CD14-positive monocyte (primary cell): ENCODE results near the gene CADM4. TPM values are rescaled to one million over a fixed set of nuclear protein-coding genes. Genes with fewer than 3 reads are reported as not detected.
"Not testable (repeated sequence)": the region's sequence is repeated elsewhere in the genome, so short reads cannot be mapped to it uniquely, and the experiment has no call there.

Source experiments
- DNase-seq, 3 donors: peaks; one replicate each; pipeline ENCODE4 v3.0.0-alpha.2; 2011 to 2022
- H2AFZ ChIP-seq: 2 replicates; pipeline ENCODE4 v1.6.0; 2012; ENCODE audit warnings: mild to moderate bottlenecking, low read depth, low read length, inconsistent platforms; ENCODE audit not compliant: insufficient read depth, poor library complexity, severe bottlenecking
- H3K27ac ChIP-seq, 2 donors: 1 replicate in 1 of 2; 2 replicates in 1 of 2; pipeline ENCODE4 v1.5.1; 2012 to 2013; ENCODE audit warnings: low read length in 2 of 2, control low read depth in 1 of 2, inconsistent platforms in 1 of 2, low read depth in 1 of 2, mild to moderate bottlenecking in 1 of 2
- H3K27me3 ChIP-seq, 2 donors: one replicate each; pipeline versions ENCODE4 v1.6.0 to v1.6.1; 2011 to 2013; ENCODE audit warnings: low read length in 2 of 2; ENCODE audit not compliant: control insufficient read depth in 2 of 2, insufficient read depth in 2 of 2
- H3K36me3 ChIP-seq, 2 donors: replicated peaks in 1 of 2; 1 replicate in 1 of 2; 2 replicates in 1 of 2; pipeline versions ENCODE4 v1.5.1 to v1.6.1; 2012 to 2013; ENCODE audit warnings: low read length in 2 of 2, control low read depth in 1 of 2, inconsistent platforms in 1 of 2, mild to moderate bottlenecking in 1 of 2; ENCODE audit not compliant: insufficient read depth in 2 of 2, control insufficient read depth in 1 of 2
- H3K4me1 ChIP-seq, 2 donors: 1 replicate in 1 of 2; 2 replicates in 1 of 2; pipeline versions ENCODE4 v1.5.1 to v1.6.1; 2012 to 2013; ENCODE audit warnings: low read length in 2 of 2, control low read depth in 1 of 2, inconsistent platforms in 1 of 2, mild to moderate bottlenecking in 1 of 2, moderate library complexity in 1 of 2; ENCODE audit not compliant: insufficient read depth in 2 of 2, control insufficient read depth in 1 of 2
- H3K4me2 ChIP-seq: replicated peaks from 2 replicates; pipeline ENCODE3; 2012; ENCODE audit warnings: low read length, moderate library complexity, mild to moderate bottlenecking; ENCODE audit not compliant: poor library complexity, severe bottlenecking; ENCODE audit errors: extremely low read depth
- H3K4me3 ChIP-seq, 3 experiments: fragments of 200-600 bp in 1 of 3; sonication (generic) in 1 of 3; replicated peaks in 1 of 3; 1 replicate in 2 of 3; 2 replicates in 1 of 3; pipeline ENCODE4 v1.5.1; 2011 to 2013; ENCODE audit warnings: low read length in 3 of 3, mild to moderate bottlenecking in 3 of 3, control low read depth in 2 of 3, low read depth in 2 of 3, inconsistent platforms in 1 of 3, moderate library complexity in 1 of 3
- H3K79me2 ChIP-seq: 2 replicates; pipeline ENCODE4 v1.6.0; 2012; ENCODE audit warnings: mild to moderate bottlenecking, control low read depth, inconsistent platforms, low read length, moderate library complexity; ENCODE audit not compliant: insufficient read depth
- H3K9ac ChIP-seq: 2 replicates; pipeline ENCODE4 v1.6.0; 2017; ENCODE audit warnings: low read length, mild to moderate bottlenecking; ENCODE audit not compliant: insufficient read depth, poor library complexity, severe bottlenecking
- H3K9me3 ChIP-seq, 2 donors: replicated peaks in 1 of 2; 1 replicate in 1 of 2; 2 replicates in 1 of 2; pipeline versions ENCODE4 v1.5.1 to v1.6.1; 2012 to 2013; ENCODE audit warnings: low read length in 2 of 2, control low read depth in 1 of 2; ENCODE audit not compliant: control insufficient read depth in 1 of 2, insufficient read depth in 1 of 2
- H4K20me1 ChIP-seq: 2 replicates; pipeline ENCODE4 v1.6.0; 2012; ENCODE audit warnings: mild to moderate bottlenecking, low read length, control low read depth, moderate library complexity; ENCODE audit not compliant: insufficient read depth
- H3K27ac Mint-ChIP-seq, 7 donors: one replicate each; pipeline ENCODE4 v1.8.0; 2020; ENCODE audit warnings: mild to moderate bottlenecking in 7 of 7, mixed read lengths in 7 of 7, moderate library complexity in 6 of 7, inconsistent platforms in 2 of 7
- H3K27me3 Mint-ChIP-seq, 3 donors: one replicate each; pipeline ENCODE4 v1.8.0; 2021 to 2022; ENCODE audit warnings: low read depth in 3 of 3, mild to moderate bottlenecking in 3 of 3, mixed read lengths in 3 of 3, moderate library complexity in 3 of 3, inconsistent platforms in 1 of 3
- H3K36me3 Mint-ChIP-seq, 2 donors: one replicate each; pipeline ENCODE4 v1.8.0; 2020; ENCODE audit warnings: mixed read lengths in 2 of 2, inconsistent platforms in 1 of 2, mild to moderate bottlenecking in 1 of 2
- H3K4me1 Mint-ChIP-seq: one replicate; pipeline ENCODE4 v1.8.0; 2020; ENCODE audit warnings: mild to moderate bottlenecking, mixed read lengths
- H3K4me3 Mint-ChIP-seq, 2 donors: one replicate each; pipeline ENCODE4 v1.8.0; 2020; ENCODE audit warnings: mild to moderate bottlenecking in 2 of 2, mixed read lengths in 2 of 2, moderate library complexity in 1 of 2
- H3K9me3 Mint-ChIP-seq, 7 donors: one replicate each; pipeline ENCODE4 v1.8.0; 2020 to 2022; ENCODE audit warnings: mixed read lengths in 7 of 7, mild to moderate bottlenecking in 6 of 7, moderate library complexity in 6 of 7, inconsistent platforms in 2 of 7
- CTCF ChIP-seq: fragments of 200-600 bp; IDR thresholded peaks from one replicate; pipeline ENCODE4 v1.8.0; 2022; ENCODE audit warnings: antibody characterized with exemption, mild to moderate bottlenecking
- WGBS: methylation state at CpG from one replicate; pipeline ENCODE4 v1.1.5; 2013; ENCODE audit warnings: missing lambda C conversion rate; ENCODE audit not compliant: insufficient coverage; 5-methylcytosine and 5-hydroxymethylcytosine counted together
- intact Hi-C, 2 donors: fragments of 100-400 bp; cut with micrococcal nuclease; formaldehyde crosslinking; loops; one replicate each; pipeline versions ENCODE4 v1.15.0 to v1.15.1; 2023
- polyA plus RNA-seq, 3 donors: library from polyadenylated mRNA; depleted of rRNA in 1 of 3; unstranded in 2 of 3; stranded (reverse) in 1 of 3; fragments of 300-500 nt in 2 of 3; fragments of >200 nt in 1 of 3; fragmentation: Illumina TruSeq in 2 of 3; gene quantifications; 1 replicate in 2 of 3; 2 replicates in 1 of 3; pipeline ENCODE4 v1.2.3, GENCODE V29; 2012 to 2021

CADM4 gene
- polyA plus RNA-seq, 3 donors = 0.10 to 0.91 (median 0.31) TPM

- TF ChIP-seq CTCF = no peak
These were observed 43.4 kb upstream of the CADM4 start for GRCh38 chr19:43682824-43683661.

GRCh38 chr19:43682269-43682668, 42.6 kb upstream of the CADM4 start:
- H3K4me3 Mint-ChIP-seq, H3K9ac ChIP-seq, H3K27ac ChIP-seq, H3K9me3 ChIP-seq, H3K4me3 ChIP-seq, H2AFZ ChIP-seq, H3K79me2 ChIP-seq, H4K20me1 ChIP-seq, H3K9me3 Mint-ChIP-seq, H3K27me3 ChIP-seq, H3K27me3 Mint-ChIP-seq, H3K36me3 Mint-ChIP-seq, DNase-seq, H3K36me3 ChIP-seq, H3K4me2 ChIP-seq, intact Hi-C loops: not testable (repeated sequence)
- H3K4me1 ChIP-seq = peaks cover 35 to 38% of the 10 kb centered on the region in 2 donors
- no CpG with 5 or more reads among the region's 5 CpGs for WGBS
- H3K27ac Mint-ChIP-seq = peak overlapping the region; percentile 28 to 94 (median 92)
- peaks cover 36% of the 10 kb centered on the region for H3K4me1 Mint-ChIP-seq

More at GRCh38 chr19:43682824-43683661, 43.4 kb upstream of the CADM4 start:
- peaks cover 43% of the 10 kb centered on the region for H3K4me1 Mint-ChIP-seq
- intact Hi-C loops = no loop called here
- peak overlapping the region; percentile 4 to 72 for H3K27ac ChIP-seq
- no peaks in the 10 kb centered on the region for H3K27me3 ChIP-seq
- peaks cover 0 to 6% (median 3%) of the 10 kb centered on the region in 3 donors for H3K27me3 Mint-ChIP-seq
- WGBS = 65% methylated on average over 5 of the region's 11 CpGs
- H3K9me3 ChIP-seq = no peaks in the 10 kb centered on the region
- H3K4me2 ChIP-seq = no peak overlapping the region
- H3K4me3 ChIP-seq = no peak overlapping the region
- peaks cover 42 to 45% of the 10 kb centered on the region in 2 donors for H3K4me1 ChIP-seq
- H2AFZ ChIP-seq = no peak overlapping the region
- peaks cover 0 to 5% of the 10 kb centered on the region in 2 donors for H3K36me3 Mint-ChIP-seq
- H3K9me3 Mint-ChIP-seq = no peaks in the 10 kb centered on the region
- DNase-seq = peak in 2 of 3 donors; percentile 65 to 80
- H3K27ac Mint-ChIP-seq = peak overlapping the region; percentile 79 to 94 (median 92)
- no peaks in the 10 kb centered on the region for H3K79me2 ChIP-seq
- no peaks in the 10 kb centered on the region for H3K36me3 ChIP-seq
- H3K9ac ChIP-seq = no peak overlapping the region
- H3K4me3 Mint-ChIP-seq = no peak overlapping the region
- H4K20me1 ChIP-seq = no peaks in the 10 kb centered on the region
